Body of pancreas (tissue), 4 donors: ENCODE data around the gene ZEB2. TPM values are rescaled to one million over a fixed set of nuclear protein-coding genes. Genes with fewer than 3 reads are reported as not detected.

ENCODE experiments used
- ATAC-seq: fragments of 150-250 bp; one replicate; pipeline ENCODE4 v1.9.1; 2016
- DNase-seq, 4 donors: peaks; one replicate each; pipeline ENCODE4 v3.0.0-alpha.2; 2019
- H3K27ac ChIP-seq, 4 donors: fragments of 200-600 bp; sonication (generic); 1 replicate in 3 of 4; 2 replicates in 1 of 4; pipeline versions ENCODE4 v1.5.1 to v1.6.1; 2016 to 2019; ENCODE audit warnings: mild to moderate bottlenecking in 1 of 4, mixed read lengths in 1 of 4, moderate library complexity in 1 of 4
- H3K27me3 ChIP-seq, 2 donors: fragments of 200-600 bp; sonication (generic); one replicate each; pipeline ENCODE4 v1.6.0; 2016; ENCODE audit warnings: mild to moderate bottlenecking in 1 of 2
- H3K36me3 ChIP-seq, 2 donors: fragments of 200-600 bp; sonication (generic); replicated peaks in 1 of 2; 2 replicates each; pipeline ENCODE4 v1.5.1; 2016; ENCODE audit warnings: low read depth in 2 of 2; ENCODE audit not compliant: insufficient read depth in 1 of 2
- H3K4me1 ChIP-seq: fragments of 200-600 bp; sonication (generic); one replicate; pipeline ENCODE4 v1.6.0; 2016
- H3K4me3 ChIP-seq, 2 donors: fragments of 200-600 bp; sonication (generic); 1 replicate in 1 of 2; 2 replicates in 1 of 2; pipeline ENCODE4 v1.5.1; 2016 to 2019
- H3K9me3 ChIP-seq, 3 donors: fragments of 200-600 bp; sonication (generic); 1 replicate in 2 of 3; 2 replicates in 1 of 3; pipeline ENCODE4 v1.5.1; 2016
- POLR2A ChIP-seq, 3 donors: fragments of 450-650 bp; IDR thresholded peaks; one replicate each; pipeline ENCODE4 v1.6.1; 2016; ENCODE audit warnings: antibody characterized with exemption in 3 of 3, mild to moderate bottlenecking in 2 of 3
- WGBS, 2 donors: methylation state at CpG; one replicate each; pipeline ENCODE4 v1.1.5; 2017; 5-methylcytosine and 5-hydroxymethylcytosine counted together
- intact Hi-C: fragments of 100-400 bp; cut with DNase I; formaldehyde crosslinking; loops from one replicate; pipeline ENCODE4 v1.15.1; 2023
- total RNA-seq, 2 donors: library from RNA; depleted of rRNA; stranded (reverse); fragments of >200 nt; gene quantifications; one replicate each; pipeline ENCODE4 v1.1.0, GENCODE V29; 2016
- TF ChIP-seq, protein P1 (sequence below), 7 experiments: fragments of 450-650 bp in 4 of 7; fragments of 200-600 bp in 3 of 7; sonication (generic) in 3 of 7; IDR thresholded peaks; one replicate each; pipeline ENCODE4 v1.5.1; 2016 to 2019; ENCODE audit warnings: antibody characterized with exemption in 7 of 7

Gene ZEB2
- total RNA-seq, 2 donors from 2014 or later, result 18.5 to 24.6 TPM

DNA sequence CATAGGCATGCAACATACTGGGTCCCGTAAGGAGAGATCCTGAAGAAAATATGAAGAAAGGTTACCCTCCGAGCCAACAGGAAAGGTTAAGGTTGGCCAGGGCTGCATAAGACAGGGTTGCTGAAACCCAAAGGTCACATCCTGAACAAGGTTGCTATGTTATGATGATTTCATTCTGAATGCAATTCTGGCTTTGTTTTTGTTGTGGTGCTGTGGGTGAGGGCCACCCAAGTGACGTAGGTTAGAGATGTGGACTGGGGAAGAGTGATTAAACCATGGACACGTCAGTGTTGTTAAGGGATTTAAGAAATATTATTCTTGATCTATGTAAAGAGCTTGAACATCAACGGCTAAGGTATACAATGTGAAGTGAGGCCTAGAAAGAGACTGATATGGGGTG lies 60.0 kb downstream of the ZEB2 start:
- no peaks in the 10 kb centered on the region for H3K9me3 ChIP-seq
- H3K36me3 ChIP-seq, result no peaks in the 10 kb centered on the region
- no peak overlapping the region for H3K4me3 ChIP-seq
- DNase-seq (no peak), ATAC-seq (no peak)
- no peak for TF ChIP-seq POLR2A (IDR thresholded peaks at IDR 0.05)
- TF ChIP-seq, protein P1, sequence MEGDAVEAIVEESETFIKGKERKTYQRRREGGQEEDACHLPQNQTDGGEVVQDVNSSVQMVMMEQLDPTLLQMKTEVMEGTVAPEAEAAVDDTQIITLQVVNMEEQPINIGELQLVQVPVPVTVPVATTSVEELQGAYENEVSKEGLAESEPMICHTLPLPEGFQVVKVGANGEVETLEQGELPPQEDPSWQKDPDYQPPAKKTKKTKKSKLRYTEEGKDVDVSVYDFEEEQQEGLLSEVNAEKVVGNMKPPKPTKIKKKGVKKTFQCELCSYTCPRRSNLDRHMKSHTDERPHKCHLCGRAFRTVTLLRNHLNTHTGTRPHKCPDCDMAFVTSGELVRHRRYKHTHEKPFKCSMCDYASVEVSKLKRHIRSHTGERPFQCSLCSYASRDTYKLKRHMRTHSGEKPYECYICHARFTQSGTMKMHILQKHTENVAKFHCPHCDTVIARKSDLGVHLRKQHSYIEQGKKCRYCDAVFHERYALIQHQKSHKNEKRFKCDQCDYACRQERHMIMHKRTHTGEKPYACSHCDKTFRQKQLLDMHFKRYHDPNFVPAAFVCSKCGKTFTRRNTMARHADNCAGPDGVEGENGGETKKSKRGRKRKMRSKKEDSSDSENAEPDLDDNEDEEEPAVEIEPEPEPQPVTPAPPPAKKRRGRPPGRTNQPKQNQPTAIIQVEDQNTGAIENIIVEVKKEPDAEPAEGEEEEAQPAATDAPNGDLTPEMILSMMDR (IDR thresholded peaks at IDR 0.05), result no peak
- H3K4me1 ChIP-seq, result no peaks in the 10 kb centered on the region
- no peak overlapping the region for H3K27ac ChIP-seq
- intact Hi-C loops, result no loop called here
- 73 to 88% methylated on average over 5 of the region's 5 CpGs for WGBS, 2 donors
- no peaks in the 10 kb centered on the region for H3K27me3 ChIP-seq

DNA sequence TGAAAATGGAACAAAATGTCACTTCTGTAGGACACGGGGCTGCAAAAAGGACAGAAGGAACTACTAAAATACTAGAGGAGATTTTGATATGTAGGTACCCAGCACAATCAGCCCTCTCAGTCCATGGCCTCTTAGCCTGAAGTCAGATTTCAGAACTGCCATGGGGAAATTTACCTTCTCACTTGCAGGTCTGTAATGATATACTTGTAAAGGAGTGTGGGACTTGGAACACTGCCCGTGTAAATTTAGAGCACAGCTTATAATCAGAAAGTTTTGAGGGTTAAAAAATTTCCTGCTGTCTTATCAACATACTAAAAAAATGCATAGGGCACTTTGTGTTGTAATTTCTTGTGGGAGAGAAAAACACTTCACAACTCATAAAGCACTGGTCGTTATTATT lies 60.6 kb downstream of the ZEB2 start:
- no peak overlapping the region for H3K27ac ChIP-seq
- H3K36me3 ChIP-seq, result no peaks in the 10 kb centered on the region
- no peak for ATAC-seq
- H3K4me3 ChIP-seq, result no peak overlapping the region
- no peak for DNase-seq
- intact Hi-C loops, result no loop called here
- H3K27me3 ChIP-seq, result no peaks in the 10 kb centered on the region
- TF ChIP-seq, protein P1 (IDR thresholded peaks at IDR 0.05), result no peak
- TF ChIP-seq POLR2A (IDR thresholded peaks at IDR 0.05), result no peak
- H3K4me1 ChIP-seq, result no peaks in the 10 kb centered on the region
- WGBS, 2 donors, result 38 to 50% methylated on average over 3 of the region's 3 CpGs
- no peaks in the 10 kb centered on the region for H3K9me3 ChIP-seq

DNA sequence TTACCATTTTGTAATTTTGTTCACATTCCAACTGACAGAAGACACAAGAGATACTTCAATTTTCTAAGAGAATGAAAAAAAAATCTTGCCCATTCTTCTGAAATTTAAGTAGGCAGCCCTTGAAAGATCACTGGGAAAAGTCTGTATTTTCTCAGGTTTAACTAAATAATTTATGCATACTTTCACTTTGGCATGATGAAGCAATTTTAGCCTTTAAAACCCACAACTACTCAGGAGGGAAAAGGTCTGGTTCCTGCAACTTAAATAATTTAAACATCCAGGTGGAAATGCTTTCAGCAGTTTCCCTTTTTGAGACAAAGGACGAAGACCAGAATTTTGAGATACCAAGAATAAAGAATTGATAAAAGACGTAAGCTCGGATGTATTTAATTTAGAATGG lies 61.4 kb downstream of the ZEB2 start:
- no peak for ATAC-seq
- no peak for TF ChIP-seq POLR2A (IDR thresholded peaks at IDR 0.05)
- TF ChIP-seq, protein P1 (IDR thresholded peaks at IDR 0.05), result no peak
- Histone ChIP-seq H3K27ac (no peak overlapping the region), H3K4me1 (no peaks in the 10 kb centered on the region), H3K36me3 (no peaks in the 10 kb centered on the region), H3K9me3 (no peaks in the 10 kb centered on the region), H3K27me3 (no peaks in the 10 kb centered on the region), H3K4me3 (no peak overlapping the region)
- intact Hi-C loops, result no loop called here
- no peak for DNase-seq
- WGBS, 2 donors, result 57 to 70% methylated on average over 3 of the region's 3 CpGs

DNA sequence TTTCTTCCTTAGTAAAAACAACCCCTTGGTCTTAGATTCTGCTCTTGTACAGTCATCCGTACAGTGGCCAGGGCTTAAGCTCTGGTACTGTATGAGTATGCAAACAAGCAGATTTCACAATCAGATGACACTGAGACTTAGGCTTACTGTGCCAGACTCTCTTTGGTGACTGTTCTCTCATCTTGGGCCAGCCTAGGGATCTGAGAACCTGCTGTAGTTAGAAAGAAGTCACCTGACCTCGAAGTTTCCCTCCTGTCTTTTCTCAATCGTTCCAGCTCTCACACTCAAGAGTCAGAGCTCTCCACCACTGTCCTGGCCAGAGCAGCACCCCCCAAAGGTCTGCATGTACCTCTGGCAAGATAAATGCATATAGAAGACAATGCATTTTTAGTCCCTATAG lies 63.2 kb downstream of the ZEB2 start:
- intact Hi-C loops, result no loop called here
- no peak for ATAC-seq
- WGBS, 2 donors, result 34 to 46% methylated on average over 3 of the region's 3 CpGs
- DNase-seq, result peak in 1 of 4 donors; percentile 54
- no peak overlapping the region for H3K27ac ChIP-seq
- no peaks in the 10 kb centered on the region for H3K27me3 ChIP-seq
- TF ChIP-seq, protein P1 (IDR thresholded peaks at IDR 0.05), result no peak
- no peak for TF ChIP-seq POLR2A (IDR thresholded peaks at IDR 0.05)
- no peak overlapping the region for H3K4me3 ChIP-seq
- no peaks in the 10 kb centered on the region for H3K4me1 ChIP-seq
- H3K36me3 ChIP-seq, result no peaks in the 10 kb centered on the region
- H3K9me3 ChIP-seq, result no peaks in the 10 kb centered on the region

DNA sequence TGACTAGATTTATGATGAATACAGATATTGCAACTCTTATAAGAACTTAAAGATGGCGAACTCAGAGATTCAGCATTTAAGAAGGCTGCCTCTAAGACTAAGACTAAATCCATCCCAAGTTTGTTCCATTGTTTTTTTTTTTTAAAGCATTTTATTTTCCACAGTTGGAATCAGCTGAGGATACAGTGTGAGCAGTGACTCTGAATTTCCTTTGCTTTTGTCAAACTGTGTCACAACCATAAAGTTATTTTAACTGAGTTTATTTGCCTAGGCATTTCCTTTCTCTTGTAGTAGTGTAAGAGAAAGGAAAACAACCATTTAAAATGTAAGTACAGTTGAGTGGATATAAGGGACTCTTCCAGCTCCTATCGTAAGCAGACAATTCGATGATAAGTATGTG lies 63.9 kb downstream of the ZEB2 start:
- TF ChIP-seq POLR2A (IDR thresholded peaks at IDR 0.05), result no peak
- TF ChIP-seq, protein P1 (IDR thresholded peaks at IDR 0.05), result no peak
- Histone ChIP-seq H3K4me1 (no peaks in the 10 kb centered on the region), H3K9me3 (no peaks in the 10 kb centered on the region), H3K27ac (no peak overlapping the region), H3K36me3 (no peaks in the 10 kb centered on the region), H3K27me3 (no peaks in the 10 kb centered on the region), H3K4me3 (no peak overlapping the region)
- intact Hi-C loops, result no loop called here
- DNase-seq, result no peak
- no peak for ATAC-seq
- WGBS, 2 donors, result 82 to 90% methylated on average over 3 of the region's 3 CpGs
